22Rv1 (cell line): ENCODE measurements around the gene KRTAP4-1.
"Not testable (repeated sequence)": the region's sequence is repeated elsewhere in the genome, so short reads cannot be mapped to it uniquely, and the experiment has no call there.

Experiments used
- H3K27ac ChIP-seq: fragments of 450-650 bp; 2 replicates; pipeline ENCODE4 v1.5.1; 2017
- ZFX ChIP-seq: fragments of 450-650 bp; IDR thresholded peaks from 2 replicates; pipeline ENCODE4 v1.6.1; 2017; ENCODE audit warnings: antibody characterized with exemption, borderline replicate concordance
- TF ChIP-seq, protein P1 (sequence below): fragments of 450-650 bp; IDR thresholded peaks from 2 replicates; pipeline ENCODE4 v1.5.1; 2017; ENCODE audit warnings: mild to moderate bottlenecking

The KRTAP4-1 gene

DNA sequence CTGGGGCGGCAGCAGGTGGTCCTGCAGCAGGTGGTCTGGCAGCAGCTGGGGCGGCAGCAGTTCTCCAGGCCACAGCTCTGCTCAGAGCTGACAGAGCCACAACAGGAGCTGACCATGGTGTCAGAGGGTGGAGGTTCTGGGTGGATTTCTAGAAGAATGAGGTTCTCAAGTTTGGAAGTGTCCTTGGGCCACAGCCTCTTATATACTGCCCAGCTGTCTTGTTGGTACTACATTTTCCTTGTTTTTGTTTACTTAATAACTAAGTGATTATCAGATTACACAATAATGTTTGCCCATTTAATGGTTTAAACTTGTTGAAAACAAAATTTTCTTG lies 35.1 kb downstream of the KRTAP4-1 start, which contains the start of gene KRTAP4-5:
Gene KRTAP4-5 (minus strand): TSS at position 174 of the 334 bp plus-strand sequence. CDS start 58 bp downstream, at position 116.
- H3K27ac ChIP-seq, result no peak within 1 kb of the TSS
- TF ChIP-seq ZFX, result no peak
- TF ChIP-seq, protein P1, sequence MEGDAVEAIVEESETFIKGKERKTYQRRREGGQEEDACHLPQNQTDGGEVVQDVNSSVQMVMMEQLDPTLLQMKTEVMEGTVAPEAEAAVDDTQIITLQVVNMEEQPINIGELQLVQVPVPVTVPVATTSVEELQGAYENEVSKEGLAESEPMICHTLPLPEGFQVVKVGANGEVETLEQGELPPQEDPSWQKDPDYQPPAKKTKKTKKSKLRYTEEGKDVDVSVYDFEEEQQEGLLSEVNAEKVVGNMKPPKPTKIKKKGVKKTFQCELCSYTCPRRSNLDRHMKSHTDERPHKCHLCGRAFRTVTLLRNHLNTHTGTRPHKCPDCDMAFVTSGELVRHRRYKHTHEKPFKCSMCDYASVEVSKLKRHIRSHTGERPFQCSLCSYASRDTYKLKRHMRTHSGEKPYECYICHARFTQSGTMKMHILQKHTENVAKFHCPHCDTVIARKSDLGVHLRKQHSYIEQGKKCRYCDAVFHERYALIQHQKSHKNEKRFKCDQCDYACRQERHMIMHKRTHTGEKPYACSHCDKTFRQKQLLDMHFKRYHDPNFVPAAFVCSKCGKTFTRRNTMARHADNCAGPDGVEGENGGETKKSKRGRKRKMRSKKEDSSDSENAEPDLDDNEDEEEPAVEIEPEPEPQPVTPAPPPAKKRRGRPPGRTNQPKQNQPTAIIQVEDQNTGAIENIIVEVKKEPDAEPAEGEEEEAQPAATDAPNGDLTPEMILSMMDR, result no peak

DNA sequence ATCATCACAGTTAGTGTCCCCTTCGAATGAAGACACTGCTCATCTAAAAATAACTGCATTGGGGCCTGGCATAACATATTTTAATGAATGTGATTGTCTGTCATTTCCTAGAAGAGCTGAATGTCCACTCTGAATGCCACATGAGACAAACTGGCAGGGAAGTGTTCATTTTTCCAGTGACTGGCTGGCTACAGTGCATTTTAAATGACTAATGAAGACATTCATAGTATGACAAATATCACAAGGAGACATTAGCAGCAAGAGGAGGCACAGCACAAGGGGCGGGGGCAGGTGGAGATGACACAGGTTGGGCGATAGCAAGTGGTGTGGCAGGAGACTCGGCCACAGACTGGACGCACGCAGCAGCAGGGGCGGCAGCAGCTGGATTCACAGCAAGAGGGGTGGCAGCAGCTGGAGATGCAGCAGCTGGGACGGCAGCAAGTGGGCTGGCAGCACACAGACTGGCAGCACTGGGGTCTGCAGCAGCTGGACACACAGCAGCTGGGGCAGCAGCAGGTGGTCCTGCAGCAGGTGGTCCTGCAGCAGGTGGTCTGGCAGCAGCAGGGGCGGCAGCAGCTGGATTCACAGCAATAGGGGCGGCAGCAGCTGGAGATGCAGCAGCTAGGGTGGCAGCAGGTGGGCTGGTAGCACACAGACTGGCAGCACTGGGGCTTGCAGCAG lies 35.6 kb downstream of the KRTAP4-1 start:
- not testable (repeated sequence) for H3K27ac ChIP-seq

DNA sequence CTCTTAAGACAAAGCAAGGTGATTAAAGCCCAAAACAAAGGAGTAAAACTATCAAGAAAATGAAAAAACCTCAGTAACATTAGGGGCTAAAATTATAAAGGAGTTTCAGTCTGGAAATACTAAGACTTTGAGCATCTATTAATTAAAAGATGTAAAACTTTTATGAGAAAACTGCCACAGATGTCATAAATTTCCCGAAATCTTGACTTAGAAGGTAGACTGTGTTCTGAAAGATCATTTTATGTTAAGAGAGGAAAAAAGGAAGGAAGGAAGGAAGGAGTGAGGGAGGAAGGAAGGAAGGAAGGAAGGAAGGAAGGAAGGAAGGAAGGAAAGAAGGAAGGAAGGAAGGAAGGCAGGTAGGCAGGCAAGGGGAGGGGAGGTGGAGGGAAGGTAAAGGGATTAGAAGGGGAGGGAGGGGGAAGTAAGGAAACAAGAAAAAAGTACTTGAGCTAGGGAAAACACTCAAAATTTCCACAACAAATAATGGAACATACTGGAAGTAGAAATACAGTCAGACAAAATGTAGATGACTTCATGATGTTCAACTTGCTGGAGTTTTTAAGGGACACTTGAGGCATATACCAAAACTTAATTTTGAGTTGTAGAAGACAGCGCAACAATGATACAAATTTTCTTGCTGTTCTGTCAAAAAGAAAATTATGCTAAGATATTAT lies 37.0 kb downstream of the KRTAP4-1 start:
- TF ChIP-seq, protein P1, result no peak
- TF ChIP-seq ZFX, result no peak
- no peak overlapping the region for H3K27ac ChIP-seq

DNA sequence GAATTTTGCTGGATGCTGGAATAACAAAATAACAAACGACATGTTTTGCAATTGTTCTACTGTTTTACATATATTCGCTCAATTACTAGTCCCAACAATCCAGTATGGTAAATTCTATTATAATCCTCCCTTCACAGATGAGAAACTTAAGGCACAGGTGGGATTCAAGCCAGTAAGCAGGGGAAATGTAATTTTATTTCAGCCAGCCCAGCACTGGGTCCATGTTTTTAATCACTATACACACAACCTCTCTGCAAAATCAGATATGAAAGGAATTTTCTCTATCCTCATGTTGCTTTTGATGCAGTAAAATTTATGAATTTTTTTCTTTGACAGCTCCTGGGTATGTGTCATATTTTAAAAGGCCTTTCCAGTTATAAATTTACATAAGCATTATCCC lies 39.5 kb downstream of the KRTAP4-1 start:
- H3K27ac ChIP-seq, result no peak overlapping the region
- TF ChIP-seq, protein P1, result no peak
- TF ChIP-seq ZFX, result no peak

DNA sequence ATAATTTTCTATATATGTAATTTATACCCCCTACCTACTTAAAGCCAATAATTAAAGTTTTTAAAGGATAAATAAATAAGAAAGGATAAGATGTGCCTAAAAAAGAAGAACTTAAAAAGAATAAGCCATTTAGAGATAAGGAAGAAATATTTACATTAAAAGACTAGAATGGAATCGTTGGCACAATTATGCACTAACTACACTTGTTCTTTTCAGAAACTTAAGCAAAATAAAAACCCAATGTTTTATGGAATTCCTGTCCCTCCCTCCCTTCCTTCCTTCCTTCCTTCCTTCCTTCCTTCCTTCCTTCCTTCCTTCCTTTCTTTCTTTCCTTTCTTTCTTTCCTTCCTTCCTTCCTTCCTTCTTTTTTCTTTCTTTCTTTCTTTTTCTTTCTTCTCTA lies 39.9 kb downstream of the KRTAP4-1 start:
- no peak overlapping the region for H3K27ac ChIP-seq
- TF ChIP-seq ZFX, result no peak
- TF ChIP-seq, protein P1, result no peak

DNA sequence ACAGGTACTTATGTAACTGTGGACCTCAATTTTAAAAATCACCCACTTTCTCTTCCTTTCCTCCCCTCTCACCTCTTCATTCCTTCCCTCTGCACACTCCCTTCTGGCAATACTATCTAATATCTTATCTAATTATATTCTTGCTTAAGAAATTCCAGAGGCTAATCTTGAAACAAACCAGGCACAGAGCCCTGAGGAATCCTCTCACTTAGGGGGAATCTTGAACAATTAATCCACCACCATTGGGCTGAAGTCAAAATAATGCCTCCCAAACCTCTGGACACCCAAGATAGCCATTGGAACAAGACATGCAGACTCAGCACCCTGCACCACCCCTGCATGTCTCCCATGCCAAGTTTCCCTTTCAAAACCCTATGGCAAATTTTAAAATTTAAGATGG lies 43.4 kb downstream of the KRTAP4-1 start:
- TF ChIP-seq, protein P1, result no peak
- no peak for TF ChIP-seq ZFX
- no peak overlapping the region for H3K27ac ChIP-seq

DNA sequence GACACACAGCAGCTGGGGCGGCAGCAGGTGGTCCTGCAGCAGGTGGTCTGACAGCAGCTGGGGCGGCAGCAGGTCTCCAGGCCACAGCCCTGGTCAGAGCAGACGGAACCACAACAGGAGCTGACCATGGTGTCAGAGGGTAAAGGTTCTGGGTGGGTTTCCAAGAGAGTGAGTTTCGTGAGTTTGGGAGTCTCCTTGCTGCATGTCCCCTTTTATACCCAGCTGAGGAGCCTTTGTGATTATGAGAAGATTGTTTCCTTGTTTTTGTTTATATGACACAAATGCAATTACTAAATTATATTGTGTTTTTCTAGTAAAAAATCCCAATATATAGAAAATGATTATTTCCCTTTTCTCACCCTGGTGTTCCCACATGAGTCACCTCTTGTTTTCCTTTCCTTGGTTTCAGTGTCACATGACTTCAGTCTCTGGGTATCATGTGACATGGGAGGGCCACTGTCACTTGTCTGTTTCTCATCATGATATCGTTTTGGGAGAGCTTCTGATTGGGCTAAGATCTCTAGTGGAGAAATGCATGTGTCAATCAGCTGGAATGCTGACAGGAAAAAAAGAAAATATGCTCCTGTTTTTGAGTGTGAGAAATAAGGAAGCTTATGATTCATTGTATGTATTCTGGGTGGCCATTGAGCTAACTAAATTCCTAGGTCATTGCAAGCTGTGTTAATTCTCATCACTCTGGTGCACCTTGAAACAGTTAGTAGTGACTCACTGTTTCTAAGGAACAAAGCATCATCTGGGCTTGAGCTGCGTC lies 44.2 kb downstream of the KRTAP4-1 start, which contains the start of gene KRTAP4-6:
Gene KRTAP4-6 (minus strand): TSS at position 185 of the 772 bp plus-strand sequence. CDS start 57 bp downstream, at position 128.
- TF ChIP-seq, protein P1, result no peak
- TF ChIP-seq ZFX, result no peak

DNA sequence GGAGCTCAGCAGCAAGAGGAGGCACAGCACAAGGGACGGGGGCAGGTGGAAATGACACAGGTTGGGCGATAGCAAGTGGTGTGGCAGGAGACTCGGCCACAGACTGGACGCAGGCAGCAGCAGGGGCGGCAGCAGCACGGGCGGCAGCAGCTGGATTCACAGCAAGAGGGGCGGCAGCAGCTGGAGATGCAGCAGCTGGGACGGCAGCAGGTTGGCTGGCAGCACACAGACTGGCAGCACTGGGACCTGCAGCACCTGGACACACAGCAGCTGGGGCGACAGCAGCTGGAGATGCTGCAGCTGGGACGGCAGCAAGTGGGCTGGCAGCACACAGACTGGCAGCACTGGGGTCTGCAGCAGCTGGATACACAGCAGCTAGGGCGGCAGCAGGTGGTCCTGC lies 44.8 kb downstream of the KRTAP4-1 start:
- H3K27ac ChIP-seq, result not testable (repeated sequence)

More for the DNA sequence above, 44.2 kb downstream of the KRTAP4-1 start, which contains the start of gene KRTAP4-6:
- H3K27ac ChIP-seq, result no peak within 1 kb of the TSS
